Neural cell (in vitro differentiated cells): ENCODE data around the gene ZNF225. TPM values are rescaled to one million over a fixed set of nuclear protein-coding genes. Genes with fewer than 3 reads are reported as not detected.

Experiments used
- H2AFZ ChIP-seq: fragments of 200-600, 300-800 bp; sonication (generic), shearing (Covaris generic); 2 replicates; pipeline ENCODE4 v1.6.0; 2014; ENCODE audit warnings: low read depth, mild to moderate bottlenecking, antibody characterized with exemption, low read length, moderate library complexity
- H3F3A ChIP-seq: fragments of 200-600 bp; shearing (Covaris generic); 2 replicates; pipeline ENCODE4 v1.6.1; 2016; ENCODE audit warnings: mild to moderate bottlenecking, moderate library complexity, mixed read lengths, antibody characterized with exemption, low read length; ENCODE audit not compliant: insufficient read depth, poor library complexity, severe bottlenecking
- H3K27ac ChIP-seq: fragments of 200-600, 300-800 bp; sonication (generic), shearing (Covaris generic); 2 replicates; pipeline ENCODE4 v1.5.1; 2014; ENCODE audit warnings: mild to moderate bottlenecking, low read length, moderate library complexity
- H3K27me3 ChIP-seq: fragments of 300-800, 200-600 bp; sonication (generic), shearing (Covaris generic); 2 replicates; pipeline ENCODE4 v1.6.0; 2014; ENCODE audit warnings: mild to moderate bottlenecking, low read depth, low read length, moderate library complexity; ENCODE audit not compliant: insufficient read depth
- H3K36me3 ChIP-seq: fragments of 300-800, 200-600 bp; sonication (generic), shearing (Covaris generic); 2 replicates; pipeline ENCODE4 v1.5.1; 2014; ENCODE audit warnings: mild to moderate bottlenecking, antibody characterized with exemption, low read length, moderate library complexity; ENCODE audit not compliant: insufficient read depth
- H3K4me2 ChIP-seq: fragments of 300-800, 200-600 bp; sonication (generic), shearing (Covaris generic); 2 replicates; pipeline ENCODE4 v1.6.0; 2014; ENCODE audit warnings: mild to moderate bottlenecking, low read length
- H3K4me3 ChIP-seq: fragments of 300-800, 200-600 bp; sonication (generic), shearing (Covaris generic); 2 replicates; pipeline ENCODE4 v1.5.1; 2014; ENCODE audit warnings: mild to moderate bottlenecking, low read length, moderate library complexity
- H3K79me2 ChIP-seq: fragments of 200-600 bp; shearing (Covaris generic); replicated peaks from 2 replicates; pipeline ENCODE4 v1.6.0; 2014; ENCODE audit warnings: mild to moderate bottlenecking, low read length, moderate library complexity; ENCODE audit not compliant: insufficient read depth
- H3K9ac ChIP-seq: fragments of 300-800, 200-600 bp; sonication (generic), shearing (Covaris generic); 2 replicates; pipeline ENCODE4 v1.6.1; 2016; ENCODE audit warnings: mild to moderate bottlenecking, low read length, mixed read lengths
- H3K9me2 ChIP-seq: fragments of 200-600 bp; shearing (Covaris generic); 2 replicates; pipeline ENCODE4 v1.6.1; 2016; ENCODE audit warnings: mild to moderate bottlenecking, low read length, mixed read lengths; ENCODE audit not compliant: insufficient read depth
- H3K9me3 ChIP-seq: fragments of 200-600, 300-800 bp; sonication (generic), shearing (Covaris generic); 2 replicates; pipeline ENCODE4 v1.6.1; 2016; ENCODE audit warnings: mild to moderate bottlenecking, mixed run types, low read length, moderate library complexity, mixed read lengths
- H4K20me1 ChIP-seq: fragments of 200-600 bp; shearing (Covaris generic); 2 replicates; pipeline ENCODE4 v1.6.1; 2016; ENCODE audit warnings: mild to moderate bottlenecking, mixed run types; ENCODE audit not compliant: insufficient read depth
- EP300 ChIP-seq: fragments of 450-650 bp; conservative IDR thresholded peaks from 2 replicates; pipeline ENCODE4 v1.6.1; 2014; ENCODE audit warnings: antibody characterized with exemption, mild to moderate bottlenecking, moderate library complexity; ENCODE audit not compliant: poor library complexity, severe bottlenecking
- EZH2 ChIP-seq: fragments of 200-600, 300-800 bp; shearing (Covaris generic), sonication (generic); IDR thresholded peaks from 2 replicates; pipeline ENCODE4 v1.6.1; 2014; ENCODE audit warnings: antibody characterized with exemption, low read length, borderline replicate concordance, mild to moderate bottlenecking; ENCODE audit not compliant: insufficient read depth, poor library complexity, severe bottlenecking
- MXI1 ChIP-seq: fragments of 450-650 bp; conservative IDR thresholded peaks from 2 replicates; pipeline ENCODE4 v1.6.1; 2014; ENCODE audit warnings: antibody characterized with exemption, mild to moderate bottlenecking; ENCODE audit not compliant: poor library complexity, severe bottlenecking
- POLR2AphosphoS5 ChIP-seq: IDR thresholded peaks from 2 replicates; pipeline ENCODE4 v1.6.1; 2012
- RAD21 ChIP-seq: fragments of 450-650 bp; conservative IDR thresholded peaks from 2 replicates; pipeline ENCODE4 v1.6.1; 2014; ENCODE audit warnings: antibody characterized with exemption, mild to moderate bottlenecking, moderate library complexity
- SMC3 ChIP-seq: fragments of 450-650 bp; conservative IDR thresholded peaks from 2 replicates; pipeline ENCODE4 v1.6.1; 2014; ENCODE audit warnings: antibody characterized with exemption, mild to moderate bottlenecking, moderate library complexity; ENCODE audit not compliant: poor library complexity
- TAF1 ChIP-seq: IDR thresholded peaks from 2 replicates; pipeline ENCODE4 v1.6.1; 2012; ENCODE audit warnings: low read depth
- polyA plus RNA-seq: library from polyadenylated mRNA; depleted of rRNA; stranded (reverse); fragments of >200 nt; gene quantifications from 2 replicates; pipeline ENCODE4 v1.2.3, GENCODE V29; 2014
- TF ChIP-seq, protein P1 (sequence below): fragments of 450-650 bp; IDR thresholded peaks from 2 replicates; pipeline ENCODE4 v1.5.1; 2014; ENCODE audit warnings: antibody characterized with exemption, mild to moderate bottlenecking, moderate library complexity; ENCODE audit not compliant: poor library complexity, severe bottlenecking
- TF ChIP-seq, protein P2 (sequence below): IDR thresholded peaks from 2 replicates; pipeline ENCODE4 v1.6.1; 2012; ENCODE audit warnings: borderline replicate concordance

ZNF225 gene
- polyA plus RNA-seq, 1 donor from 2014 or later = 8.5 TPM

DNA sequence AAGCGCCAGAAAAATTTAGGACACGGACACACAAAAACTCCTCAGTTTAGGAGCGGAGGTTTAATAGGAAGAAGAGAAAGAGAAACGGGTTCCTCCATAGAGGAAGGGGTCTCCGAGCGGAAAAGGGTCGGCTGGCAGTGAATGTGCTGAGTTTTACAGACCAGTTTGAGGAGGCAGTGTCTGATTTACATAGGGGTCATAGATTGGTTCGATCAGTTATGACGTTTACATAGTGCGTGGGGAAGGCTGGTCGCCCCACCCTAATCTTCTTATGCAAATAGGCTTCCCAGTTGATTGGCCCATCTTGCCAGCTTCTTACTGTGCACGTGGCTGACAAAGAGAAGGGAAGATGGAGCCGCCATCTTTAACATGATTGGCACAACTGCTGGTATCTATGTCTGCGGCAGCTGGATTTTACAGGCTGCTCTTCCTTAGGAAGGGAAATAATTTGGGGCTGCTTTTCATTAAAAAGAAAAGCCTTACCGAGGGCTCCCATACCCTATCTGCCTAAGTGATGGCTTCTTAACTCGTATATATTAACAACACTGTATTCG lies 1.2 kb upstream of the ZNF225 start:
- Histone ChIP-seq H2AFZ (no peak overlapping the region), H3K79me2 (peaks cover 12% of the 10 kb centered on the region), H3K9ac (peak overlapping the region; percentile 55), H3K4me3 (peak overlapping the region; percentile 69), H3K9me3 (no peaks in the 10 kb centered on the region), H3F3A (no peaks in the 10 kb centered on the region), H3K27me3 (no peaks in the 10 kb centered on the region), H3K9me2 (no peaks in the 10 kb centered on the region), H3K36me3 (peaks cover 15% of the 10 kb centered on the region), H3K4me2 (peak overlapping the region; percentile 72), H4K20me1 (no peaks in the 10 kb centered on the region), H3K27ac (peak overlapping the region; percentile 49)
- TF ChIP-seq POLR2AphosphoS5 = peak; percentile 10
- no peak for TF ChIP-seq TAF1

DNA sequence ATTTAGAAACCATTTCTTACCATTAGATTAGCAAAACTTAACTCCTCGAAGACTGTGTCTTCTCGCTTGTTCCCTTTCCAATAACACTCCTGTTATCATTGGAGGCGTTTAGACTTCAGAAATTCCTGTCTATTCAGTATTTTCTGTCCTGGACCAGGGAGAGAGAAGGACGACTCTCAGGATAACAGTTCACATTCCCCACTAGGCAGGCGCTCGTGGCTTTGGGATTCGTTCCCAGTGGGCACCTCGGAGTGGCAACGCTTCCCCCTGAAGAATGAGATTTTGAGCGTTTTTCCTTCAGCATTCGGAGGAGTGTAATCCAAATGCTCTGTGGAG lies 429 bp upstream of the ZNF225 start:
- peaks cover 8% of the 10 kb centered on the region for H3K36me3 ChIP-seq
- H3K79me2 ChIP-seq = peaks cover 12% of the 10 kb centered on the region
- H3K9me3 ChIP-seq = no peaks in the 10 kb centered on the region
- H3K9me2 ChIP-seq = no peaks in the 10 kb centered on the region
- peak overlapping the region; percentile 49 for H3K27ac ChIP-seq
- H3F3A ChIP-seq = no peaks in the 10 kb centered on the region
- H3K27me3 ChIP-seq = no peaks in the 10 kb centered on the region
- peak overlapping the region; percentile 72 for H3K4me2 ChIP-seq
- H4K20me1 ChIP-seq = no peaks in the 10 kb centered on the region
- H3K4me3 ChIP-seq = peak overlapping the region; percentile 69
- TF ChIP-seq EP300 (no peak), SMC3 (no peak), MXI1 (no peak), EZH2 (no peak), RAD21 (no peak), TAF1 (no peak), POLR2AphosphoS5 (no peak)
- TF ChIP-seq, protein P1, sequence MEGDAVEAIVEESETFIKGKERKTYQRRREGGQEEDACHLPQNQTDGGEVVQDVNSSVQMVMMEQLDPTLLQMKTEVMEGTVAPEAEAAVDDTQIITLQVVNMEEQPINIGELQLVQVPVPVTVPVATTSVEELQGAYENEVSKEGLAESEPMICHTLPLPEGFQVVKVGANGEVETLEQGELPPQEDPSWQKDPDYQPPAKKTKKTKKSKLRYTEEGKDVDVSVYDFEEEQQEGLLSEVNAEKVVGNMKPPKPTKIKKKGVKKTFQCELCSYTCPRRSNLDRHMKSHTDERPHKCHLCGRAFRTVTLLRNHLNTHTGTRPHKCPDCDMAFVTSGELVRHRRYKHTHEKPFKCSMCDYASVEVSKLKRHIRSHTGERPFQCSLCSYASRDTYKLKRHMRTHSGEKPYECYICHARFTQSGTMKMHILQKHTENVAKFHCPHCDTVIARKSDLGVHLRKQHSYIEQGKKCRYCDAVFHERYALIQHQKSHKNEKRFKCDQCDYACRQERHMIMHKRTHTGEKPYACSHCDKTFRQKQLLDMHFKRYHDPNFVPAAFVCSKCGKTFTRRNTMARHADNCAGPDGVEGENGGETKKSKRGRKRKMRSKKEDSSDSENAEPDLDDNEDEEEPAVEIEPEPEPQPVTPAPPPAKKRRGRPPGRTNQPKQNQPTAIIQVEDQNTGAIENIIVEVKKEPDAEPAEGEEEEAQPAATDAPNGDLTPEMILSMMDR = no peak
- TF ChIP-seq, protein P2, sequence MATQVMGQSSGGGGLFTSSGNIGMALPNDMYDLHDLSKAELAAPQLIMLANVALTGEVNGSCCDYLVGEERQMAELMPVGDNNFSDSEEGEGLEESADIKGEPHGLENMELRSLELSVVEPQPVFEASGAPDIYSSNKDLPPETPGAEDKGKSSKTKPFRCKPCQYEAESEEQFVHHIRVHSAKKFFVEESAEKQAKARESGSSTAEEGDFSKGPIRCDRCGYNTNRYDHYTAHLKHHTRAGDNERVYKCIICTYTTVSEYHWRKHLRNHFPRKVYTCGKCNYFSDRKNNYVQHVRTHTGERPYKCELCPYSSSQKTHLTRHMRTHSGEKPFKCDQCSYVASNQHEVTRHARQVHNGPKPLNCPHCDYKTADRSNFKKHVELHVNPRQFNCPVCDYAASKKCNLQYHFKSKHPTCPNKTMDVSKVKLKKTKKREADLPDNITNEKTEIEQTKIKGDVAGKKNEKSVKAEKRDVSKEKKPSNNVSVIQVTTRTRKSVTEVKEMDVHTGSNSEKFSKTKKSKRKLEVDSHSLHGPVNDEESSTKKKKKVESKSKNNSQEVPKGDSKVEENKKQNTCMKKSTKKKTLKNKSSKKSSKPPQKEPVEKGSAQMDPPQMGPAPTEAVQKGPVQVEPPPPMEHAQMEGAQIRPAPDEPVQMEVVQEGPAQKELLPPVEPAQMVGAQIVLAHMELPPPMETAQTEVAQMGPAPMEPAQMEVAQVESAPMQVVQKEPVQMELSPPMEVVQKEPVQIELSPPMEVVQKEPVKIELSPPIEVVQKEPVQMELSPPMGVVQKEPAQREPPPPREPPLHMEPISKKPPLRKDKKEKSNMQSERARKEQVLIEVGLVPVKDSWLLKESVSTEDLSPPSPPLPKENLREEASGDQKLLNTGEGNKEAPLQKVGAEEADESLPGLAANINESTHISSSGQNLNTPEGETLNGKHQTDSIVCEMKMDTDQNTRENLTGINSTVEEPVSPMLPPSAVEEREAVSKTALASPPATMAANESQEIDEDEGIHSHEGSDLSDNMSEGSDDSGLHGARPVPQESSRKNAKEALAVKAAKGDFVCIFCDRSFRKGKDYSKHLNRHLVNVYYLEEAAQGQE = no peak
- peak overlapping the region; percentile 31 for H2AFZ ChIP-seq
- H3K9ac ChIP-seq = peak overlapping the region; percentile 55
